GM12878 (cell line): ENCODE measurements around the gene MAP1LC3B. TPM values are rescaled to one million over a fixed set of nuclear protein-coding genes. Genes with fewer than 3 reads are reported as not detected.

Experiments
- ATF3 ChIP-seq: IDR thresholded peaks from 2 replicates; pipeline ENCODE4 v1.6.1; 2011; ENCODE audit warnings: low read depth, mild to moderate bottlenecking, low read length, moderate library complexity, borderline replicate concordance; ENCODE audit errors: extremely low read depth
- BMI1 ChIP-seq: fragments of 450-650 bp; IDR thresholded peaks from 2 replicates; pipeline ENCODE4 v1.6.1; 2016; ENCODE audit warnings: mild to moderate bottlenecking, moderate library complexity, borderline replicate concordance
- CBFB ChIP-seq: IDR thresholded peaks from 2 replicates; pipeline ENCODE4 v1.6.1; 2016; ENCODE audit warnings: antibody characterized with exemption, low read depth
- CHD2 ChIP-seq: IDR thresholded peaks from 2 replicates; pipeline ENCODE4 v1.6.1; 2011; ENCODE audit warnings: low read depth, low read length, improper control_type of control experiment, borderline replicate concordance
- EED ChIP-seq: sonication (generic); IDR thresholded peaks from 2 replicates; pipeline ENCODE4 v1.6.1; 2016; ENCODE audit warnings: antibody characterized with exemption, low read depth
- HDAC6 ChIP-seq: fragments of 200-600 bp; sonication (generic); IDR thresholded peaks from one replicate; pipeline ENCODE4 v1.8.0; 2017; ENCODE audit warnings: antibody characterized with exemption; ENCODE audit not compliant: unreplicated experiment
- KLF5 ChIP-seq: fragments of 450-650 bp; IDR thresholded peaks from 2 replicates; pipeline ENCODE4 v1.6.1; 2014; ENCODE audit warnings: mild to moderate bottlenecking; ENCODE audit not compliant: partially characterized antibody
- LARP7 ChIP-seq: fragments of 450-650 bp; IDR thresholded peaks from 2 replicates; pipeline ENCODE4 v1.6.1; 2017; ENCODE audit warnings: mild to moderate bottlenecking
- MEF2B ChIP-seq: fragments of 450-650 bp; IDR thresholded peaks from 2 replicates; pipeline ENCODE4 v1.6.1; 2018; ENCODE audit warnings: mild to moderate bottlenecking, moderate library complexity; ENCODE audit not compliant: partially characterized antibody, poor library complexity, severe bottlenecking
- NBN ChIP-seq: fragments of 450-650 bp; IDR thresholded peaks from 2 replicates; pipeline ENCODE4 v1.6.1; 2016
- NFIC ChIP-seq: IDR thresholded peaks from 2 replicates; pipeline ENCODE4 v1.6.1; 2012; ENCODE audit warnings: low read depth, mild to moderate bottlenecking, inconsistent platforms, low read length, moderate library complexity
- NFXL1 ChIP-seq: fragments of 450-650 bp; IDR thresholded peaks from 2 replicates; pipeline ENCODE4 v1.6.1; 2017; ENCODE audit warnings: antibody characterized with exemption, mild to moderate bottlenecking, borderline replicate concordance
- PAX5 ChIP-seq: IDR thresholded peaks from 2 replicates; pipeline ENCODE4 v1.6.1; 2011; ENCODE audit warnings: low read depth, low read length, borderline replicate concordance
- RBBP5 ChIP-seq: fragments of 200-600 bp; sonication (generic); conservative IDR thresholded peaks from 2 replicates; pipeline ENCODE4 v1.6.1; 2016
- SIN3A ChIP-seq: IDR thresholded peaks from 2 replicates; pipeline ENCODE4 v1.6.1; 2012; ENCODE audit warnings: low read depth, low read length, improper control_type of control experiment
- SUPT20H ChIP-seq: IDR thresholded peaks from 2 replicates; pipeline ENCODE4 v1.6.1; 2011; ENCODE audit warnings: low read depth, mild to moderate bottlenecking, low read length, moderate library complexity, borderline replicate concordance; ENCODE audit not compliant: control insufficient read depth
- TCF3 ChIP-seq: IDR thresholded peaks from 2 replicates; pipeline ENCODE4 v1.6.1; 2012; ENCODE audit warnings: low read depth, mild to moderate bottlenecking, low read length, borderline replicate concordance; ENCODE audit not compliant: insufficient read depth
- TCF7 ChIP-seq: IDR thresholded peaks from 2 replicates; pipeline ENCODE4 v1.6.1; 2014; ENCODE audit warnings: antibody characterized with exemption, borderline replicate concordance
- ZBTB4 ChIP-seq: fragments of 450-650 bp; formaldehyde crosslinking; IDR thresholded peaks from 2 replicates; pipeline ENCODE4 v1.4.0; 2022; ENCODE audit warnings: mild to moderate bottlenecking, moderate library complexity
- ZZZ3 ChIP-seq: IDR thresholded peaks from 2 replicates; pipeline ENCODE4 v1.6.1; 2011; ENCODE audit warnings: low read depth; ENCODE audit not compliant: control insufficient read depth, insufficient read length
- polyA plus RNA-seq, 11 experiments: library from polyadenylated mRNA; depleted of rRNA in 4 of 11; unstranded in 6 of 11; stranded (reverse) in 5 of 11; fragments of >200 nt; fragmentation: Nextera tagmentation in 4 of 11; fragmentation: Illumina TruSeq in 1 of 11; extraction: Ambion mirVana in 4 of 11; extraction: Trizol in 1 of 11; gene quantifications; 1 replicate in 1 of 11; 2 replicates in 10 of 11; pipeline versions ENCODE4 v1.2.1 to v1.2.3, GENCODE V29; 2011 to 2016; ENCODE audit warnings: inconsistent platforms in 2 of 11, missing spikeins in 2 of 11, low read depth in 1 of 11
- total RNA-seq, 4 experiments: library from RNA; depleted of rRNA in 3 of 4; stranded (reverse); fragments of >200 nt in 3 of 4; fragmentation: Illumina TruSeq in 1 of 4; extraction: Trizol in 1 of 4; gene quantifications; 2 replicates each; pipeline versions ENCODE4 v1.2.1 to v1.2.3, GENCODE V29; 2013 to 2021
- TF ChIP-seq, protein P1 (sequence below): IDR thresholded peaks from 2 replicates; pipeline ENCODE4 v1.6.1; 2012; ENCODE audit warnings: low read depth, low read length, improper control_type of control experiment
- TF ChIP-seq, protein P2 (sequence below): fragments of 450-650 bp; formaldehyde crosslinking; IDR thresholded peaks from 2 replicates; pipeline ENCODE4 v1.4.0; 2020; ENCODE audit warnings: mild to moderate bottlenecking, moderate library complexity

The MAP1LC3B gene
- total and polyA plus RNA-seq, 10 of the 15 experiments (the other 5 are each of a cell fraction or from before 2014, with no cell fraction given) = 6.1 to 42.8 (median 13.7) TPM

GRCh38 chr16:87387942-87388817, 4.0 kb upstream of the MAP1LC3B start (continued):
- TF ChIP-seq MEF2B (peak; percentile 74), PAX5 (no peak), SIN3A (peak; percentile 69; the same call in 1 of the 2 replicates), HDAC6 (no peak), EED (no peak), NBN (peak; percentile 69), SUPT20H (no peak), NFIC (no peak; the same call in 1 of the 2 replicates), LARP7 (no peak), CBFB (no peak), ZZZ3 (no peak), BMI1 (no peak), NFXL1 (no peak), CHD2 (peak; percentile 91), RBBP5 (no peak), ATF3 (peak; percentile 10; the same call in 1 of the 2 replicates), ZBTB4 (peak; percentile 65; the same call in 1 of the 2 replicates), TCF7 (no peak), KLF5 (peak; percentile 59), TCF3 (peak; percentile 84; the same call in 1 of the 2 replicates)
- TF ChIP-seq, protein P1, sequence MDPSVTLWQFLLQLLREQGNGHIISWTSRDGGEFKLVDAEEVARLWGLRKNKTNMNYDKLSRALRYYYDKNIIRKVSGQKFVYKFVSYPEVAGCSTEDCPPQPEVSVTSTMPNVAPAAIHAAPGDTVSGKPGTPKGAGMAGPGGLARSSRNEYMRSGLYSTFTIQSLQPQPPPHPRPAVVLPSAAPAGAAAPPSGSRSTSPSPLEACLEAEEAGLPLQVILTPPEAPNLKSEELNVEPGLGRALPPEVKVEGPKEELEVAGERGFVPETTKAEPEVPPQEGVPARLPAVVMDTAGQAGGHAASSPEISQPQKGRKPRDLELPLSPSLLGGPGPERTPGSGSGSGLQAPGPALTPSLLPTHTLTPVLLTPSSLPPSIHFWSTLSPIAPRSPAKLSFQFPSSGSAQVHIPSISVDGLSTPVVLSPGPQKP = peak; percentile 32; the same call in 1 of the 2 replicates
- TF ChIP-seq, protein P2, sequence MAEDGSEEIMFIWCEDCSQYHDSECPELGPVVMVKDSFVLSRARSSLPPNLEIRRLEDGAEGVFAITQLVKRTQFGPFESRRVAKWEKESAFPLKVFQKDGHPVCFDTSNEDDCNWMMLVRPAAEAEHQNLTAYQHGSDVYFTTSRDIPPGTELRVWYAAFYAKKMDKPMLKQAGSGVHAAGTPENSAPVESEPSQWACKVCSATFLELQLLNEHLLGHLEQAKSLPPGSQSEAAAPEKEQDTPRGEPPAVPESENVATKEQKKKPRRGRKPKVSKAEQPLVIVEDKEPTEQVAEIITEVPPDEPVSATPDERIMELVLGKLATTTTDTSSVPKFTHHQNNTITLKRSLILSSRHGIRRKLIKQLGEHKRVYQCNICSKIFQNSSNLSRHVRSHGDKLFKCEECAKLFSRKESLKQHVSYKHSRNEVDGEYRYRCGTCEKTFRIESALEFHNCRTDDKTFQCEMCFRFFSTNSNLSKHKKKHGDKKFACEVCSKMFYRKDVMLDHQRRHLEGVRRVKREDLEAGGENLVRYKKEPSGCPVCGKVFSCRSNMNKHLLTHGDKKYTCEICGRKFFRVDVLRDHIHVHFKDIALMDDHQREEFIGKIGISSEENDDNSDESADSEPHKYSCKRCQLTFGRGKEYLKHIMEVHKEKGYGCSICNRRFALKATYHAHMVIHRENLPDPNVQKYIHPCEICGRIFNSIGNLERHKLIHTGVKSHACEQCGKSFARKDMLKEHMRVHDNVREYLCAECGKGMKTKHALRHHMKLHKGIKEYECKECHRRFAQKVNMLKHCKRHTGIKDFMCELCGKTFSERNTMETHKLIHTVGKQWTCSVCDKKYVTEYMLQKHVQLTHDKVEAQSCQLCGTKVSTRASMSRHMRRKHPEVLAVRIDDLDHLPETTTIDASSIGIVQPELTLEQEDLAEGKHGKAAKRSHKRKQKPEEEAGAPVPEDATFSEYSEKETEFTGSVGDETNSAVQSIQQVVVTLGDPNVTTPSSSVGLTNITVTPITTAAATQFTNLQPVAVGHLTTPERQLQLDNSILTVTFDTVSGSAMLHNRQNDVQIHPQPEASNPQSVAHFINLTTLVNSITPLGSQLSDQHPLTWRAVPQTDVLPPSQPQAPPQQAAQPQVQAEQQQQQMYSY (CRISPR knock-in tag) = no peak
